PC-3 (cell line): ENCODE results near the gene GGT5. TPM values are rescaled to one million over a fixed set of nuclear protein-coding genes. Genes with fewer than 3 reads are reported as not detected.

ENCODE experiments used
- ATAC-seq: fragments of 200-7000 bp; cut with Tn5 transposase; 2 replicates; pipeline ENCODE4 v1.9.1; 2020; ENCODE audit warnings: mild to moderate bottlenecking, moderate library complexity
- BruUV-seq: library from RNA; stranded (reverse); fragments of 400-500 nt; replicated peaks from 2 replicates; lab custom pipeline; 2021; lab: Mats Ljungman, UMichigan
- CTCF ChIA-PET: fragments of 300-600 bp; sonication (Branson Sonifier 250); formaldehyde crosslinking; loops from one replicate; lab custom pipeline; 2022; ENCODE audit warnings: antibody characterized with exemption; lab: Charles Lee
- POLR2A ChIA-PET: fragments of 300-600 bp; sonication (Branson Sonifier 250); formaldehyde crosslinking; loops from one replicate; lab custom pipeline; 2022; ENCODE audit warnings: antibody characterized with exemption; ENCODE audit not compliant: unreplicated experiment; lab: Charles Lee
- DNase-seq: peaks from one replicate; pipeline ENCODE4 v3.0.0-alpha.2; 2015
- H2AFZ ChIP-seq: fragments of 300-600 bp; sonication (generic); 2 replicates; pipeline ENCODE4 v1.6.0; 2016; ENCODE audit warnings: antibody characterized with exemption, low read length
- H3F3A ChIP-seq: fragments of 300-600 bp; sonication (generic); one replicate; pipeline ENCODE4 v1.6.0; 2017; ENCODE audit warnings: antibody characterized with exemption, low read length, control low read depth, mild to moderate bottlenecking; ENCODE audit not compliant: unreplicated experiment
- H3K27ac ChIP-seq: fragments of 300-600 bp; sonication (generic); 2 replicates; pipeline ENCODE4 v1.5.1; 2016; ENCODE audit warnings: mild to moderate bottlenecking, low read length
- H3K27me3 ChIP-seq: fragments of 300-600 bp; sonication (generic); 2 replicates; pipeline ENCODE4 v1.6.1; 2016; ENCODE audit warnings: low read length, mixed read lengths
- H3K36me3 ChIP-seq: fragments of 300-600 bp; sonication (generic); 2 replicates; pipeline ENCODE4 v1.6.1; 2016; ENCODE audit warnings: low read depth, mixed run types, low read length, mixed read lengths
- H3K4me1 ChIP-seq: fragments of 300-600 bp; sonication (generic); 2 replicates; pipeline ENCODE4 v1.5.1; 2016; ENCODE audit warnings: low read length; ENCODE audit not compliant: insufficient read depth
- H3K4me2 ChIP-seq: fragments of 300-600 bp; sonication (generic); 2 replicates; pipeline ENCODE4 v1.6.0; 2016; ENCODE audit warnings: low read length
- H3K4me3 ChIP-seq: fragments of 300-600 bp; sonication (generic); 2 replicates; pipeline ENCODE4 v1.5.1; 2016; ENCODE audit warnings: mild to moderate bottlenecking, low read length, mixed read lengths
- H3K79me2 ChIP-seq: fragments of 300-600 bp; sonication (generic); 2 replicates; pipeline ENCODE4 v1.6.1; 2017; ENCODE audit warnings: low read length, mixed read lengths
- H3K9ac ChIP-seq: fragments of 300-600 bp; sonication (generic); 2 replicates; pipeline ENCODE4 v1.6.0; 2016; ENCODE audit warnings: mild to moderate bottlenecking, low read length
- H3K9me2 ChIP-seq: fragments of 300-600 bp; sonication (generic); replicated peaks from 2 replicates; pipeline ENCODE4 v1.6.1; 2016; ENCODE audit warnings: mixed run types, low read length, mixed read lengths
- H3K9me3 ChIP-seq: fragments of 300-600 bp; sonication (generic); 2 replicates; pipeline ENCODE4 v1.6.1; 2016; ENCODE audit warnings: low read length, mixed read lengths
- H4K20me1 ChIP-seq: fragments of 300-600 bp; sonication (generic); 2 replicates; pipeline ENCODE4 v1.6.1; 2016; ENCODE audit warnings: low read length, mixed read lengths
- CTCF ChIP-seq: fragments of 300-600 bp; sonication (generic); conservative IDR thresholded peaks from 2 replicates; pipeline ENCODE4 v1.5.1; 2017; ENCODE audit warnings: antibody characterized with exemption, low read depth, mild to moderate bottlenecking, low read length
- EZH2 ChIP-seq: fragments of 300-600 bp; sonication (generic); IDR thresholded peaks from one replicate; pipeline ENCODE4 v1.6.1; 2017; ENCODE audit warnings: antibody characterized with exemption, mild to moderate bottlenecking, low read length; ENCODE audit not compliant: unreplicated experiment
- EZH2phosphoT487 ChIP-seq: fragments of 300-600 bp; sonication (generic); IDR thresholded peaks from 2 replicates; pipeline ENCODE4 v1.6.1; 2018; ENCODE audit warnings: mild to moderate bottlenecking, antibody characterized with exemption, low read length, borderline replicate concordance
- intact Hi-C: fragments of 100-400 bp; cut with micrococcal nuclease; formaldehyde crosslinking; loops from 2 replicates; pipeline ENCODE4 v1.9.0; 2023
- total RNA-seq: library from RNA; depleted of rRNA; stranded (reverse); fragments of >200 nt; gene quantifications from 2 replicates; pipeline ENCODE4 v1.2.3, GENCODE V29; 2014

Gene GGT5
- total RNA-seq, 1 experiment from 2014 or later, result 0.04 TPM

- H3K4me1 ChIP-seq, result no peaks in the 10 kb centered on the region
Measured at GRCh38 chr22:24225044-24225601, 19.8 kb downstream of the GGT5 start.

DNA sequence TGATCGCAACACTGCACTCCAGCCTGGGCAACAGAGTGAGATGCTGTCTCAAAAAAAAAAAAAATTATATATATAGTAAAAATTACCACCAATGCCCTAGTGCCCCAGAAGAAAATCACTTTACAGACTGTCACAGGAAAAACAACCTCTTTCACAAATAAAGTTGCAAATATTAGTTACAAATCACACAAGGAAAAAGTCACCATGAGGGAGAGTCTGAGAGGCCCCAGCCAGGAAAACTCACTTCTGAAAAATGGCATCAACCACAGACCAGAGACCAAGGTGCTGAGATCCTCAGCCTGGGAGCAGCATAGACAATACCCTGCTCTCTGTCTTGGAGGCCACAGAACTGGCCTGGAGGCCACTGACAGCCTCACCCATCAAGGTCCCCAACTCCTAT is 20.4 kb downstream of the GGT5 start:
- Histone ChIP-seq H3K9me2 (no peaks in the 10 kb centered on the region), H3K79me2 (no peaks in the 10 kb centered on the region), H4K20me1 (no peaks in the 10 kb centered on the region), H3K4me3 (no peak overlapping the region), H3F3A (no peaks in the 10 kb centered on the region), H3K36me3 (no peaks in the 10 kb centered on the region), H3K4me1 (no peaks in the 10 kb centered on the region), H3K9me3 (no peaks in the 10 kb centered on the region), H3K27me3 (no peaks in the 10 kb centered on the region), H3K4me2 (no peak overlapping the region), H3K9ac (no peak overlapping the region), H3K27ac (no peak overlapping the region), H2AFZ (no peak overlapping the region)
- intact Hi-C loops, result no loop called here
- ChIA-PET POLR2A (no interaction called here), CTCF (no interaction called here)
- ATAC-seq, result no peak
- TF ChIP-seq EZH2phosphoT487, result no peak
- no peak for TF ChIP-seq EZH2
- TF ChIP-seq CTCF, result no peak
- DNase-seq, result no peak
- no TSS peak for BruUV-seq

More at GRCh38 chr22:24225044-24225601, 19.8 kb downstream of the GGT5 start:
- Histone ChIP-seq H3K9me2 (no peaks in the 10 kb centered on the region), H3K36me3 (no peaks in the 10 kb centered on the region), H3K4me3 (no peak overlapping the region), H3K9me3 (no peaks in the 10 kb centered on the region), H3K27me3 (no peaks in the 10 kb centered on the region), H4K20me1 (no peaks in the 10 kb centered on the region), H3K79me2 (no peaks in the 10 kb centered on the region), H3K4me2 (no peak overlapping the region), H2AFZ (no peak overlapping the region), H3K27ac (no peak overlapping the region), H3F3A (no peaks in the 10 kb centered on the region), H3K9ac (no peak overlapping the region)
- ChIA-PET CTCF (no interaction called here), POLR2A (no interaction called here)
- intact Hi-C loops, result no loop called here
- ATAC-seq, result no peak
- no TSS peak for BruUV-seq
- no peak for DNase-seq
- TF ChIP-seq CTCF (no peak), EZH2 (no peak), EZH2phosphoT487 (no peak)

DNA sequence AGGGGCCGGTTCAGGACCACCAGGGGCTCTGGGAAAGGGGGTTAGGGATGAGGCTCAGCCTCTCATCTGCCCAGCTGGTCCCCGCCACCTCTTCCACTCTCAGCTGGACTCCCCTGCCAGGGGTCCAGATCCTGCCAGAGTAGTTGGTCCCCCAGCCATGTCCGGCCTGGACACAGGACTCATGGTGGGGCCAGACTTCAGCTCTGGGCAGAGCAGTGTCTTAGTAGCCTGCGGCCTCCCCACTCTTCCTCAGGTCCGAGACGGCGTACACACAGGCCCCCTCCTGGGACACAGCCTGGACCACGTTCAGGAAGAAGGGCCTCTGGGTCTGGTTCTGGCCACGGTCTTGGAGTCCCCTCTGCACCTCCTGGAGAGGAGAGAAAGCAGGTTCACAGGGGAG is 25.1 kb downstream of the GGT5 start:
- H3K4me1 ChIP-seq, result no peaks in the 10 kb centered on the region
- no peaks in the 10 kb centered on the region for H3K9me3 ChIP-seq
- H3K27me3 ChIP-seq, result no peaks in the 10 kb centered on the region
- H3K79me2 ChIP-seq, result no peaks in the 10 kb centered on the region
- H3K9ac ChIP-seq, result no peak overlapping the region
- BruUV-seq, result no TSS peak
- ChIA-PET CTCF (no interaction called here), POLR2A (no interaction called here)
- no peak overlapping the region for H3K4me3 ChIP-seq
- H4K20me1 ChIP-seq, result no peaks in the 10 kb centered on the region
- no peak for DNase-seq
- H3K9me2 ChIP-seq, result no peaks in the 10 kb centered on the region
- H3K27ac ChIP-seq, result no peak overlapping the region
- no peak for TF ChIP-seq CTCF
- TF ChIP-seq EZH2phosphoT487, result no peak
- TF ChIP-seq EZH2, result no peak
- H3F3A ChIP-seq, result no peaks in the 10 kb centered on the region
- ATAC-seq, result no peak
- H3K4me2 ChIP-seq, result no peak overlapping the region
- intact Hi-C loops, result no loop called here
- no peaks in the 10 kb centered on the region for H3K36me3 ChIP-seq
- H2AFZ ChIP-seq, result no peak overlapping the region
